ENCODE results near the gene U2AF2. TPM values are rescaled to one million over a fixed set of nuclear protein-coding genes. Genes with fewer than 3 reads are reported as not detected.
A peak's percentile ranks its signal among the peaks of the same experiment; 100 is the strongest.

Gene U2AF2
- total RNA-seq, 2 experiments from 2014 or later: 211 to 264 TPM

DNA sequence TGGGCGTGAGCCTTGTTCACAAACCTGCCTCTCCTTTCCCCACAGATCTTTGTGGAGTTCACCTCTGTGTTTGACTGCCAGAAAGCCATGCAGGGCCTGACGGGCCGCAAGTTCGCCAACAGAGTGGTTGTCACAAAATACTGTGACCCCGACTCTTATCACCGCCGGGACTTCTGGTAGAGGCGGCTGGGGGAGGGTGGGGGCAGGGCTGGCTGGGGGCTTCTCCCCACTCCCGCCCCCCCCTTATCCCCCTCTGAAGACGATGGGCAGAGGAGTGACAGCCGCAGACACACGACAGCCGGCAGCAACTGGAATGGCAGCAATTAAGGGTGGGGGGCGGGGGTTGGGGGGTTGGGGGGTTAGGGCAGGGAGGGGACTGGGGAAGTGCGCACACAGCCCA, 19.1 kb downstream of the U2AF2 start:
- Histone ChIP-seq H3K9me3 (ENCODE audit: low read length) (no peaks in the 10 kb centered on the region), H2AFZ (ENCODE audit: low read length) (no peak overlapping the region), H3K36me3 (ENCODE audit: insufficient read depth, low read length) (peaks cover 86% of the 10 kb centered on the region), H3K4me2 (ENCODE audit: low read length) (peak overlapping the region; percentile 11; the same call in 1 of the 2 replicates), H3K79me2 (ENCODE audit: insufficient read depth, low read depth, low read length) (peaks cover 61% of the 10 kb centered on the region), H3K4me3 (ENCODE audit: low read depth, low read length, poor library complexity, severe bottlenecking) (no peak overlapping the region), H4K20me1 (ENCODE audit: insufficient read depth, low read length) (no peaks in the 10 kb centered on the region; the same call in 1 of the 2 replicates), H3K9me2 (ENCODE audit: insufficient read depth, low read length) (no peaks in the 10 kb centered on the region), H3K4me1 (ENCODE audit: insufficient read depth, low read length, poor library complexity, severe bottlenecking) (peaks cover 40% of the 10 kb centered on the region), H3K27ac (ENCODE audit: low read depth, low read length, poor library complexity, severe bottlenecking) (peak overlapping the region; percentile 21)
- TF ChIP-seq EZH2phosphoT487 (IDR thresholded peaks at IDR 0.05; ENCODE audit: borderline replicate concordance, low read depth, low read length): no peak
- TF ChIP-seq, protein P1, sequence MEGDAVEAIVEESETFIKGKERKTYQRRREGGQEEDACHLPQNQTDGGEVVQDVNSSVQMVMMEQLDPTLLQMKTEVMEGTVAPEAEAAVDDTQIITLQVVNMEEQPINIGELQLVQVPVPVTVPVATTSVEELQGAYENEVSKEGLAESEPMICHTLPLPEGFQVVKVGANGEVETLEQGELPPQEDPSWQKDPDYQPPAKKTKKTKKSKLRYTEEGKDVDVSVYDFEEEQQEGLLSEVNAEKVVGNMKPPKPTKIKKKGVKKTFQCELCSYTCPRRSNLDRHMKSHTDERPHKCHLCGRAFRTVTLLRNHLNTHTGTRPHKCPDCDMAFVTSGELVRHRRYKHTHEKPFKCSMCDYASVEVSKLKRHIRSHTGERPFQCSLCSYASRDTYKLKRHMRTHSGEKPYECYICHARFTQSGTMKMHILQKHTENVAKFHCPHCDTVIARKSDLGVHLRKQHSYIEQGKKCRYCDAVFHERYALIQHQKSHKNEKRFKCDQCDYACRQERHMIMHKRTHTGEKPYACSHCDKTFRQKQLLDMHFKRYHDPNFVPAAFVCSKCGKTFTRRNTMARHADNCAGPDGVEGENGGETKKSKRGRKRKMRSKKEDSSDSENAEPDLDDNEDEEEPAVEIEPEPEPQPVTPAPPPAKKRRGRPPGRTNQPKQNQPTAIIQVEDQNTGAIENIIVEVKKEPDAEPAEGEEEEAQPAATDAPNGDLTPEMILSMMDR (conservative IDR thresholded peaks at IDR 0.05; ENCODE audit: low read length): no peak
- no peak for DNase-seq (ENCODE audit: low spot score)
- CTCF ChIA-PET (ENCODE audit: unreplicated experiment): no interaction called here
- no TSS peak for BruUV-seq (replicated peaks)
- intact Hi-C loops (cut with micrococcal nuclease; ENCODE audit: unreplicated experiment): no loop called here
- POLR2A ChIA-PET: no interaction called here

DNA sequence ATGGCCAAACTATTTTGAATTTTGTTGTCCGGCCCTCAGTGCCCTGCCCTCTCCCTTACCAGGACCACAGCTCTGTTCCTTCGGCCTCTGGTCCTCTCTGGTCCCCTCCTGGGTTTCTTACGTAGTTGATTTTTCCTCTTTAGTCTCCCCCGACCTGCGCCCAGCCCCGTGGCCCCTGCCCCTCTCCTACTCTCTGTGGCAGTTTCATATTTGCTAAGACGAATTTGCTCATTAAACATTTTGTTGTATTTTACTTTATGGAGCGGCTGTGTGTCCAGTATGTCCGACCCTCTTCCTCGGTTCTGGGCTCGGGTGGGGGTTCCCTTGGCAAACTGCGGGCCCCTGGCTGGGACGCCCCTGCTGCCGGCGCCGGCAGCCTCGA, 19.6 kb downstream of the U2AF2 start:
- intact Hi-C loops (cut with micrococcal nuclease; ENCODE audit: unreplicated experiment): no loop called here
- Histone ChIP-seq H3K4me1 (ENCODE audit: insufficient read depth, low read length, poor library complexity, severe bottlenecking) (peaks cover 46% of the 10 kb centered on the region), H3K9me3 (ENCODE audit: low read length) (no peaks in the 10 kb centered on the region), H3K4me3 (ENCODE audit: low read depth, low read length, poor library complexity, severe bottlenecking) (peak overlapping the region; percentile 95), H2AFZ (ENCODE audit: low read length) (no peak overlapping the region), H3K4me2 (ENCODE audit: low read length) (peak overlapping the region; percentile 72), H3K79me2 (ENCODE audit: insufficient read depth, low read depth, low read length) (peaks cover 66% of the 10 kb centered on the region), H3K36me3 (ENCODE audit: insufficient read depth, low read length) (peaks cover 86% of the 10 kb centered on the region), H4K20me1 (ENCODE audit: insufficient read depth, low read length) (no peaks in the 10 kb centered on the region; the same call in 1 of the 2 replicates), H3K9me2 (ENCODE audit: insufficient read depth, low read length) (no peaks in the 10 kb centered on the region), H3K27ac (ENCODE audit: low read depth, low read length, poor library complexity, severe bottlenecking) (peak overlapping the region; percentile 57)
- no peak for DNase-seq (ENCODE audit: low spot score)
- ChIA-PET CTCF (ENCODE audit: unreplicated experiment) (no interaction called here), POLR2A (no interaction called here)
- no TSS peak for BruUV-seq (replicated peaks)
- TF ChIP-seq EZH2phosphoT487 (IDR thresholded peaks at IDR 0.05; ENCODE audit: borderline replicate concordance, low read depth, low read length): no peak
- TF ChIP-seq, protein P1 (conservative IDR thresholded peaks at IDR 0.05; ENCODE audit: low read length): no peak

DNA sequence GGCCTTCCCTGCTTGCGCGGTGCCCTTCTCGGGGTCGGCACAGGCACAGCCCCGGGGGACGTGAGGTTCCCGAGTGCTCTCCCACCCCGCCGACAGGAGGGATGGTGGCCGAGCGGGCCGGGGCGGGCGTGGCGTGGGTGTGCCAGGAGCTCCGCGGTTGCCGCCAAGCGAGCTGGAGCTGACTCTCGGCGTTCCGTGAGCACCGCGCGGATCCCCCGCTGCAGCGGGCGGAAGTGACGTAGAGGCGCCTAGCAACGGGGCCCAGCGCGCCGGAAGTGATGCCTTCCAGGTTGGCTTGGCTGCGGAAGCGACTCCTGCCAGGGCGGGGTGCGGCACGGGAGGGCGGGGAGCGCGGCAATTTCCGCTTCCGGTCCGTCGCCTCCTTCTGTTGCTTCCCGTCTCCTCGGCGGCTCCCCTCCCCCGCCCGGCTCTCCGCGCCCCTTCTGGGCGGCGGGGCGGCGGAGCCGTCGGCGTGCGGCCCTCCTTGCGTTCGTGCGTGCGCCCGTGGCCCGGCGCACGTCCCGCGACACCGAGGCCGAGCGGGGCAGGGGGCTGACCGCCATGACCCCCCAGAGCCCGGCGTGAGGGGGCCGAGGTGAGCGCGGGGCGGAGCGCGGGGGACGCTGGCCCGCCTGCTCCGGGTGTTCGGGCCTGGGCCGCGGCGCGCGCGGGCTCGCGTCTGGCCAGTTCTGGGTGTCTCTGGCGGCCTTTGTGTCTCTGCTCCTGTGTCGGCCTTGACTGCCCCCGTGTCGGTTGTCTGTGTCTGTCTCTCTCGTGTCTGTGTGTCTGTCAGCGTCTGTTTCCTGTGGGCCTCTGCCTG, 20.2 kb downstream of the U2AF2 start, which contains the start of gene EPN1:
Gene EPN1 (plus strand): TSS at position 386 of the 820 bp plus-strand sequence. CDS start 3,402 bp downstream, outside the sequence.
- H4K20me1 ChIP-seq (ENCODE audit: insufficient read depth, low read length): no peaks in the 10 kb centered on the region; the same call in 1 of the 2 replicates

More for the DNA sequence above, 20.2 kb downstream of the U2AF2 start, which contains the start of gene EPN1:
- TF ChIP-seq EZH2phosphoT487 (IDR thresholded peaks at IDR 0.05; ENCODE audit: borderline replicate concordance, low read depth, low read length): no peak
- TF ChIP-seq, protein P1 (conservative IDR thresholded peaks at IDR 0.05; ENCODE audit: low read length): no peak
- BruUV-seq (replicated peaks): no TSS peak
- Histone ChIP-seq H3K9me3 (ENCODE audit: low read length) (no peaks in the 10 kb centered on the region), H3K4me1 (ENCODE audit: insufficient read depth, low read length, poor library complexity, severe bottlenecking) (peaks cover 52% of the 10 kb centered on the region), H2AFZ (ENCODE audit: low read length) (no peak within 1 kb of the TSS), H3K36me3 (ENCODE audit: insufficient read depth, low read length) (peaks cover 86% of the 10 kb centered on the region), H3K4me3 (ENCODE audit: low read depth, low read length, poor library complexity, severe bottlenecking) (peak within 1 kb of the TSS; percentile 95), H3K4me2 (ENCODE audit: low read length) (peak within 1 kb of the TSS; percentile 92), H3K9me2 (ENCODE audit: insufficient read depth, low read length) (no peaks in the 10 kb centered on the region), H3K79me2 (ENCODE audit: insufficient read depth, low read depth, low read length) (peaks cover 72% of the 10 kb centered on the region), H3K27ac (ENCODE audit: low read depth, low read length, poor library complexity, severe bottlenecking) (peak within 1 kb of the TSS; percentile 97)
- ChIA-PET POLR2A (no interaction called here), CTCF (ENCODE audit: unreplicated experiment) (no interaction called here)
- intact Hi-C loops (cut with micrococcal nuclease; ENCODE audit: unreplicated experiment): loop anchor here (5.0 kb wide), 2 partner anchors 132 to 157 kb away; partner anchors contain the start of gene NLRP11
- DNase-seq (ENCODE audit: low spot score): peak; percentile 98

Data from OCI-LY7 (cell line).